Right ventricle myocardium superior (tissue), 1 donor: ENCODE measurements around the gene CAMTA1. TPM values are rescaled to one million over a fixed set of nuclear protein-coding genes. Genes with fewer than 3 reads are reported as not detected.

Experiments
- ATAC-seq: fragments of 200-7000 bp; cut with Tn5 transposase; one replicate; pipeline ENCODE4 v1.9.1; 2020; ENCODE audit warnings: mild to moderate bottlenecking; ENCODE audit not compliant: poor library complexity
- DNase-seq: peaks from one replicate; pipeline ENCODE4 v3.0.0-alpha.2; 2020
- intact Hi-C: fragments of 100-400 bp; cut with DNase I; formaldehyde crosslinking; loops from one replicate; pipeline ENCODE4 v1.11.2; 2022
- total RNA-seq: library from RNA; stranded (reverse); fragmentation: NEBNext Ultra II Directional; extraction: Animal tissue kit (Norgen Biotek cat#: 25700); gene quantifications from one replicate; pipeline ENCODE4 v1.2.1, GENCODE V29; 2021
- donor health status: DM: no; HTN: yes; CAD: no; lungs with severe emphysema.

Gene CAMTA1
- total RNA-seq, 1 donor from 2014 or later = 153 TPM

DNA sequence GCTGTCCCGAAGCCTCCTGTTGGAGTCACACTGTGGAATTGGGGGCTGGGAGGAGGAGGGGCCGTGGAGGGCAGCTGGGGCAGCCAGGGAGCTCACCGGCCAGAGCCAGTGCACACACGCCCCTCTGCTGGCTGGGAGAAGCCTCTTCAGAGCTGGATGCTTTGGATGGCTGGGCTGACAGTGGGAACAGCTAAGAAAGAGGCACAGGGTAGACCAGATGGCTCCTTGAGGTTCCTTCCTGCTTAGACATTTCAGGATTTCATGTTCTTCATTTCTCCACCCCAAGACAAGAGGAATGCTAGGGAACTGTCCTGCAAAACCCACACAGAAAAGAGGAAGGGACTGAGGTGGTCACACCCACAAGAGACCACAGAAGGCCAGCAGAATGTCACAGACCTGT is 731.1 kb downstream of the CAMTA1 start:
- peak; percentile 52 for ATAC-seq
- intact Hi-C loops = no loop called here
- DNase-seq = no peak

DNA sequence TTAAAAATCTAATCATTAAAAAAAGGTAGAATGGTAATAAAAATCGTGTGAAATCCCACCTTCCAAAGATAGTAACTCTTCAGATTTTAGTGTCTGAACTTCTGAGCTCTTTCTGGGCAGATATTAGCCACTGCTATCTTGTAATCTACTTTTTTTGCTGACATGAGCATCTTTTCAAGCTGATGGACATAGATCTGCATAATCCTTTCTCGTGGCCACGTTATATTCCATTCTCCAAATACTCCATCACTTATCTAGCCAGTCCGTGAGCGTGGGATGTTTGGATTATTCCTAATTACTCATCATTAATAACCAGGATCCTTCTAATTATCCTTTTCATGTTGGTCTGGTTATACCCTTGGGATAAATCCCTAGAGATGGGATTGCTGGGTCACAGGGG is 731.7 kb downstream of the CAMTA1 start:
- intact Hi-C loops = no loop called here
- DNase-seq (no peak), ATAC-seq (no peak)

DNA sequence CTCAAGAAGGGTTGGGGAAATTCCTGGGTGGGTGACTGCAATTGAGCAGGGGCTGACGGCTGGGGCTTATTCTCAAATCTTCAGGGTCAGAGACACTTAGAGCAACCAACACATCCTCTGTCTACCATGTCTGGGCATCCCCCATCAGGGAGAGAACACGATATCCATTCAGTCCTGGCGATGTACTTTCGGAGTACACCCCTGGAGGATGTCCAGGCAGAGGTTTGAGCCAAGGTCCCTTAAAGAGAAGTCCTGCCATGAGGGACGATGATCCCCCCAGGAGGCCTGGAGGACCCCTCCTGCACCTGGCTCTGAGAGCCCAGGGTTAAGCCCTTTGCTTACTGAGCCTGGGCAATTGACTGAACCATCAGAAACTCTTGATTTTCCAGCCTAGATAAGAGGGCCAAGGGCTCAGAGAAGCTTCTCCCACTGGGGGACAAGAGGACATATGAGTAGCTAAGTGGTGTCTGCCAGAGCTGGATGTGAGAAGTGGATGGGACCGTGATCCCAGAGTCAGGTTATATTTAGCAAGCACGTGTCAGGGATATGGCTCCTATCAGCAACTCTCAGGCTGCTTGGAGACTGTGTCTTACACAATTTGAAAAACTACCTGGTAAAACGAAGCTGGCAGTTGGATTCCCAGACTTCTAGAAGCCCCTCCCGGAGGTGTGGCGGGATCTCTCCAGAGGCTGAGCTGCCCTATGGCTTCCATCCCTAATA is 732.5 kb downstream of the CAMTA1 start:
- no peak for DNase-seq
- intact Hi-C loops = no loop called here
- ATAC-seq = peak; percentile 91

DNA sequence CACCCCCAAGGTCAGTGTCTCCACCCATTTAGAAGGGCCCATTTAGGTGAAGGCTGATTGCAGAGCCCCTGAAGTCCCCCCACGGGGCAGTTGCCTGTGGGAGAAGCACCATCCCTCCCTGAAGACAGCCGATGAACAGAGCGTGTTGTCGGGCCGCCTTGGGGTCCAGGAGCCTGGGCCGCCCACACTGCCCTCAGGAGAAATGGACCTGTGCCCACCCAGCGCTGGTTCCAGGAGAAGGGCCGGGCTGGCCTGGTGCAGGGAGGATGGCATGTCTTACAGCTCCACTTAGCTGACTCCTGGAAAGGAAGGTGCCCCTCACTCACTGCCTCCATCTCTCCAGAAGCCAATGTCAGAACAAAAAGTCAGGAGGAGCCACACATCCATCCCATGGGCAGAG is 733.2 kb downstream of the CAMTA1 start:
- DNase-seq (no peak), ATAC-seq (no peak)
- intact Hi-C loops = no loop called here

DNA sequence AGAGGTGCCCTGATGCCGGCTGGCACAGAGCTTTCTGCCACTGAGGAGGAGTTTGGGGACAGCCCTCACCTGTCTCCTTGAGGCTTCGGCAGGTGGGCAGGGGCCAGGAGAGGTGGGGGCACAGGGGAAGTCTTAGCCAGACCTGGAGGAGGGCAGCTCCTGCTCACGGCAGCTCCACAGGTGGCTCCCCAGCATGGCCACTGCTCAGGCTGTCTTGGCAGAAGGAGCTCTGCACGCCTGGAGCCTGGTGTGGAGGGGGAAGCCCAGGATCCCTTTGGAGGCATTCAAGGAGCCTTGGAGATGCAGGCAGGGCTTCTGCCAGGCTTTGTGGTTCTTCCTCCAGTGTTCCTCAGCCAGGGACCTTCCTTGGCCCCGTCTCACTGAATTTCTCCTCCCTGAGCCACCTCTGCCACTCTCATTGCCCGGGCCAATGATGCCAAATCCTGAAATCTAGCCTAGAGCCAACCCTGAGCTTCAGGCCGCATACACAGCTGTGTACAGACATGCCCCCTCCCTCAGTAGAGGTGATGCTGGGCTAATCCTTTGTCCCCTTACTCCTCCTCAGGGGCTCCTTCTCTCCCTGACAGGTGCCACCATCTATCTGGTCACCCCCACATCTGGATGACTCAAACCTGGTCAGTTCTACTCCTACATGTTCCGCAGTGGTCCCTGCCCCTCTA is 734.1 kb downstream of the CAMTA1 start:
- intact Hi-C loops = no loop called here
- DNase-seq (no peak), ATAC-seq (no peak)

DNA sequence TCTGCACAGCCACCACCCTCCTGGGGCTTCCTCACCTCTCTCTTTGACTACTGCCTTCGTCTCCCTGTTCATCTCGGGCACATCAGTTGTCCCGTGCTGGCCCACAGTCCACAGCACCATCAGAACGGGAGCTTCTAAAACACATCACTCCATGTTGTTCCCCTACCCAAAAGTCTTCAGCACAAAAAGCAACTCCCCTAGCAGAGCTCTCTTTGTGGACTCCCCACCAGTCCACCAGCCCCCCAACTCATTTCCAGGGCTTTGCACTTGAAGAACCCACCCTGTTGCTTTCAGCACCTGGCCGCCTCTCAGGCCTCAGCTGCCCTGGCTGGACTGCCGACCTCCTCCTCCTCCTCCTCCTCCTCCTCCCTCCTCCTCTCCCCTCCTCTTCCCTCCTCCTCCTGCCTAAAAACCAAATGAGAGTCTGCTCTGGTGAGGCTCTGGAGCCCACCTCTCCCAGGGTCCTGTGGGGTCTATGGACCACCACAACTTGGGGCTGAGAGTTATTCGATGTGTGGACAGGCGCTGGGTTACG is 734.7 kb downstream of the CAMTA1 start:
- ATAC-seq = no peak
- intact Hi-C loops = no loop called here
- no peak for DNase-seq

DNA sequence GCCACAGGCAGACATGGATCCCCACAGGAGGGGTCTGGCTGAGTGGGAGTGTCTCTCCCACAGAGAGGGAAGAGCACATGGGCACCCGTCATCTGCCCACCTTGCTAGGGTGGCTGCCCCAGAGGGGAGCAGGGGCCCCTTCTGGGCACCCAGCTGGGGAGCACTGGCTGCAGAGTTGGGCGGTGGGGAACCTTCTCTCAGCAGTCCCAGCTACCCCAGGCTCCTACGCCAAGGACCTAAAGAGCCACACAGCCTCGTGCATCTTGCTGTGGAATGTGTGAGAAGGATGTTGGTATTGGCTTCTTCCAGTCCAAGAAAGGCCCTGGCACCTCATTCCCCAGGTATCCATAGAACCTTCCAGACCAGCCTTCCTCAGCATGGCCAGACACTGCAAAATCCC is 735.2 kb downstream of the CAMTA1 start:
- intact Hi-C loops = no loop called here
- ATAC-seq = no peak
- DNase-seq = no peak

DNA sequence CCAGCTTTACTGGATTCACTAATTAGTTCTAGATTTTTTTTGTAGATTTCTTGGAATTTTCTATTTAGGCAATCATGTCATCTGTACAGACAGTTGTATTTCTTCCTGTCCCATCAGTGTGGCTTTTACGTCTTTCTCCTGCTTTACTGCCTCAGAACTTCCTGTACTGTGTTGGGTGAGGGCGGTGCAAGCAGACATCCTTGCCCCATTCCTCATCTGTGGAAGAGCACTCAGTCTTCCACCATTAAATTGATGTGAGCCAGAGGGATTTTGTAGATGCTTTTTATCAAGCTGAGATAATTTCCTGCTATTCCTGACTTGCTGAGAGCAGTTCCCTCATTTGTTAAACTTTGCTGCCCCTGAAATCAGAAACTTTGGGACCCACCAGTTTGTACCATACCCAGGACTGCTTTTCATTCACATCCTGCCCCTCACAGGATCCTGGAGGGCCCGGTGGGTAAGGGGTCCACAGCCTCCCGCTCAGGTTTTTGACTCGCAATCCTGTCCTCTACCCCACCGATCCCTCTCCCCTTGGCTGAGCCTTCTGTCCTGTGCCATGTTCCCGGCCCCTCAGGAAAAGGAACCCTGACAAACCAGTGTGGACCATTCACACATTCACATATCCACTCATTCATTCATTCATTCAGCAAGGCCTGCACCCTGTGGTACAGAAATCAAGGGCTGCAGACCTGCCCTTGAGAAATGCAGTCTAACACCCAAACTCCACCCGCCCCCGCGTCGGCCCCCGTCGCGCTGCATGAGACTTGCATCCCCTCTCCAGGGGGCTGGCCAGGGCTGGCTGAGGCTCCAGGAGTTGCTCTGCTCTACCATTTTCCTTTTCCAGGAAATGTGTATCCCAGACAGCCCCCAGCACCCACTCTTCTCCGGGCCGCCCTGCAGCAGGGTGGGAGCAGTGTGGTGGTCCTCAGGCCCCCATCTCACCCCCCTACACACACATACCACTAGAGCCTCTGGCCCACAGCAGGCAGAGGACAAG is 739.4 kb downstream of the CAMTA1 start:
- DNase-seq = no peak
- ATAC-seq = no peak
- intact Hi-C loops = no loop called here

DNA sequence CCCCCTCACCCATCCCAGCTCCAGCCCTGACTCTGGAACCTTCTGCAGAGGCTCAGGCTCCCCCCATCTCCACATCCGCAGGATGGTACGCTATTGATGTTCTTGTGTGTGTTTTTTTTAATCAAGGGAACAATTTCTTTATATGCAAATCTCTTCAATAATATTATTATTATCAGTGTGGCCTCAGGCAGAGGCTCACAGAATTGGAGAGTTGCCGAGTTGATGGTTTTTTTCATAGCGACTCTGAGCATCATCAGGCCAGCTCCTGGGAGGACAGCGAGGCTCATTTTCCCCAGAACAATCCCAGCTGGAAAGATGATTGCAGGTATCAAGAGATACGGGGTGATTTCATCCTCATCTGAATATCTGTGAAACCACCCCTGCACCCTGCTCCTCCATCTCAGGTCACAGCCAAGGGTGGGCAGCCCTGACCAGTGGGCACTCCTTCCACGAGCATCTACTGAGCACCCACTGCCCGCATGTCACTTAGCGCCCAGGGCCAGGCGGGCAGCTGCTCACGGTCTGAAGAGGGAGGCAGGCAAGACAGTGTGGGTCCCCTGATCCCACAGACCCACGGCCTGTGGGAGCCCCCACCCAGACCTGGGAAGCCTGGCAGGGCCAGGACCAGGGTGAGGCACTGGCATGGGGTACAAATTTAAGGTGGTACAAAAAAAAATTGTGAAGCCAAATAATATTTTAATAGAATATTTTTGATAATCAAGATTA is 740.2 kb downstream of the CAMTA1 start:
- DNase-seq (no peak), ATAC-seq (no peak)
- intact Hi-C loops = no loop called here

DNA sequence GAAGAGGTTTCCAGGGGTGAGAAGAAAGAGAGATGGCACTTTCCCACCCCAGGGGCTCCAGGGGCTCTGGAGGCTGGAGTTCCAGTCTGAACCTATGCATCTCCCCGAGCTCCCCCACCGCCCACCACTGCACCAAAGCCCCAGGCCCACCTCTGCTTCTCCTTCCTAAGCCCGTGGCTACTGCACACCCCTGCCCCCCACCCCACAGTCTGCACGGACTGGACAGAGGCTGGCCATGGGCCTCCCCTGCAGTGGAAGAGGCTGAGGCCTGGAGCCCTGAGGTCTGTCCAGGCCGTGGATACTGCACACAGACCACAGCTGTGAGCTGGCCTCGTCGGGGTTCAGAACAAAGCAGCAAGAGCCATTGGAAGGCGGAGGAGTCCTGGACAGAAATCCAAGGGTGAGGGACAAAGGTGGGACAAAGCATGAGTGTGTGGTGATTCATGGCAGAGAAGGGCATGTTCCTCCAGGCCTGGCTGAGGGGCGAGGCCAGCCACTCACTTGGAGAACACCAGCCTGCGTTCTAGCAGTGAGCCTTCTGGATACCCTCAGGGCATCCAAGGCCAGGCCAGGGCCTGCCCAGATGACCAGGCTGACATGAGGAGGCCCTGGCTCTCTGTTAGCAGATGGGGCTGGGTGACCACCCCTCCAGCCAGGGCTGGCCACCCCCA is 741.1 kb downstream of the CAMTA1 start:
- DNase-seq (no peak), ATAC-seq (no peak)
- intact Hi-C loops = no loop called here

DNA sequence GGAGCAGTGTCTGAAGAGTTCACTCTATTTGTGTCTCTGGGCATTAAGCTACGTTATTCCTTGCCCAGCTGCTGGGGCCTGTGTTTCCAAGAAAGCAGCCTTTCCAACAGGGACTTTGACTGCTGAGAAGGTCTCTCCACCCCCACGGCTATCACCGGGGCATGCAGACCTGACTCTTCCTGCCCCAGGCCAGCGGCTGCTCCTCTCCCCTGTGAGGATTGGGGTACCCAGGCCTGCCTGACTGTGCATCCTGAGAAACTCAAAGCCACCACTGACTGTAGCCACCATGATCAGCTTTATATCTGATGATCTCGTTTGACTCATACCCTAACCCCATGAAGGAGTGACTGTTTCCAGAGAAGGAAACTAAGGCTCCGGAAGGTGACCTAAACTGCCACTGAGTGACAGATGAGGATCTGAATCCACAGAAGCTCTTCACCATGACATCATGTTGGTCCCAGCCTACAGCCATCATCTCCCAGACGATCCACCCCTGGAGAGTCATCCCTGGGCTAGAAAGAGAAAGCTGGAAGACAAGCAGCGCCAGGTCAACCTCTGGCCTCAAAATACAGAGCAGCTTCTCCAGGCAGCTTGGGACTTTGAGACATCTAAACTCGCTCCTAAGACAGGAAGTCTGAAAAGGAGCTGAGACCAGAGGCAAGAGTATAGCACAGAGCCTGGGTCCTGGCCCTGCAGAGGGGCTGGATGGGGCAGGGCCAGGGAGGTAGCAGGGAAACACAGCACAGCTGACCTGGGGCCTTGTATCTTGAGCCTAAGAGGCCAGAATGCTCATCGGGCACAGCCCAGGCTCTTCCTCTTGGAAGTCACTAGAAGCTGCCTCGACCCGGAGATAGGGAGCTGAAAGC is 741.8 kb downstream of the CAMTA1 start:
- intact Hi-C loops = no loop called here
- DNase-seq (no peak), ATAC-seq (no peak)

DNA sequence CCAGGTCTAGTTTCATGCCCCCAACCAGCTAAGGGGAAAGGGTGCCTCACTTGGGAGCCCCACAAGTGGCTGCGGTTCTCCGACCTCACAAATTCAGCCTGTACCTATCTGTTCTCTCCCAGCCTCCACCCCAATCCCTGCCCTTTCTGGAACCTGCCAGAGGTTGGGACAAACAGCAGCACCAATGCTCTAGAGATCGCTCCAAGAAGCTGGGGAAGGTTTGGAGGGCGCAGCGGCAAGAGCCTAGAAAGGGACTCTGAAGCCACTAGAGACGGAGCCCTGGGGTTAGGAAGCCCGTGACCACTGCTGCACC is 742.4 kb downstream of the CAMTA1 start:
- DNase-seq (no peak), ATAC-seq (no peak)
- intact Hi-C loops = no loop called here

DNA sequence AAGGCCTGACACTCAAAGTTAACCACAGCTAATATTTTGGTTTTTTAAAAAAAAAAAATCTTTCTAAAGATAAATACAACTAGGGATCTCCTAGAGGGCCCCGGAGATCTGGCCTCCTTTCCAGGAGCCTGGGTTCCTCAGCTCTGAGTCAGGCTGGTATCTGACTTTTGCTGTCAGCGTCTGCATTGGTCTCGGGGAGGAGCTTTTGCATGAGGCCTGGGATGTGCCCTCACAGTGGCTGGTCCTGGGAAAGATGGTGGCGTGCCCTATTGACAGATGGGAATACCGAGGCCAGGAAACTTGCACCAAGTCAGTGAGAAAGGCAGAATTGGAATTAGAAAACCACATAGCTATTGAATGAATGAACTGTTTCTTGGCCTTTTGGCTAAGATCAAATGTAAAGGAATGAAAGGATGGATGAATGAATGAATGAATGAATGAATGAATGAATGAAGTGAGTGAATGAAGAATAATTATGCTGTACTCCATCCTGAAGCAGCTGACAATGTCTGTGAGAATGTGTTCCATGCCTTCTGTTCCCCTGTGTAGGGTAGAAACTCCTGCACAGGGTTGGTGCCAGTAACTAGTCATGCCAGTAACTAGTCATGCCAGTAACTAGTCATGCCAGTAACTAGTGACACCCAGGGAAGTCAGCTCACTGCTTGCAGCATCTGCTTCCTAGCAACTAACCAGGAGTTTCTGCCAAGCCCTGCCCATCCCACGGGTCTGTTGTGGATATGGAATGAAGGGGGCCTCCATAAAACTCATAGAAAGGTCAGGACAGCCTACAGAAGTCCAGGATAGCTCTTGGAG is 743.3 kb downstream of the CAMTA1 start:
- no peak for ATAC-seq
- intact Hi-C loops = no loop called here
- DNase-seq = no peak

DNA sequence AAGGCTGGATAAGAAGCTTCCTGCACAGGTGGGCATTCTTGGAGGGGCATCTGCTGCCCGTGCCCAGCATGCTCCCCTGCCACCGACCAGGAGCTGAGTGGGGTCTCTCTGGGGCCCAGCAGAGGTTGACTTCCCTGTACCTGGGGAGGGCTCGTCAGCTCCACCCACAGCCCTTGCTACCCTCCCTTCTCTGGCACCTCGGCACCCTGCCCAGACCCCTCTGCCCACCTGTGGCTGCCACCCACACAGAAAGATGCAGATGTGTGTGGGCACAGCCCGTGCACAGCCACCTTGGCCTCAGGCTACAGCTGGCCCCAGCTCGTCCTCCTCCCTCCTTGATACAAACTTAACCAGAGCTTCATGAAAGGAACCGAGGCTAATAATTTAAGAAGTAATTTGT is 744.7 kb downstream of the CAMTA1 start:
- no peak for ATAC-seq
- intact Hi-C loops = no loop called here
- DNase-seq = no peak

DNA sequence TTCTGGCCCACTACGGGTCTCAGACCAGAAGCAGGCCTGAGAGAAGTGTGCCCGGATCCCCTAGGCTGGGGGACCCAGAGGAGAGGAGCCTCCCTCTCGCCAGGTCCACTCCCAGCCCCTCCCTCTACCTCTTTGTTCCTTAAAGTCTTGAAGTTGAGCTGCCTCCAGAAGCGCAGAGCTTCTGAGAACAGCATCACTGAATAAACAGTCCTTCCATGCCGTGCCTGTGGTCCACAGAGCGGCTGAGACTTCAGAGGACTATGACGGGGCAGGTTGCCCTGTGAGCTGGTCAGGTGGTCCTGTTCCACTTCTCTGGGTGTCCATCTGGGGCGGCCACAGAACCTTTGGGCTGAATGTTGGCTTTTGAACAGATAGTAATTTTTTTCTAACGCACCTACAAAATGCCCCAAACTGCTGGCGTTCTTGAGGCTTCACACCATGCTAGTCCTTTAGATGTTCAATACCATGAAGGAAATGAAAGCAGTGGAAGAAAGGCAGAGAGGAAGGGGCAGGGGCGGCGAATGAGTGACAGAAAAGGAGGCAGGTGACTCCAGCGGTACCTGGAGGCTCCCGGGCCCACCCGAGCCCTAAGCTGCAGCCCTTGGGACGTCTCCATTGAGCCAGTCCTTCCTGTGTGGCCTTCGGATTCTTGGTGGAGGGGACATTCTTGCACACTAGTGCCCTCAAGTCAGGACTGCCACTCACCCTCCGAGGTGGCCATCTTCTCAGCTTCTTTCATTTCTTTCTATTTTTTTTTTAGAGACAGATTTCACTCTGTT is 746.5 kb downstream of the CAMTA1 start:
- ATAC-seq = no peak
- no peak for DNase-seq
- intact Hi-C loops = no loop called here

DNA sequence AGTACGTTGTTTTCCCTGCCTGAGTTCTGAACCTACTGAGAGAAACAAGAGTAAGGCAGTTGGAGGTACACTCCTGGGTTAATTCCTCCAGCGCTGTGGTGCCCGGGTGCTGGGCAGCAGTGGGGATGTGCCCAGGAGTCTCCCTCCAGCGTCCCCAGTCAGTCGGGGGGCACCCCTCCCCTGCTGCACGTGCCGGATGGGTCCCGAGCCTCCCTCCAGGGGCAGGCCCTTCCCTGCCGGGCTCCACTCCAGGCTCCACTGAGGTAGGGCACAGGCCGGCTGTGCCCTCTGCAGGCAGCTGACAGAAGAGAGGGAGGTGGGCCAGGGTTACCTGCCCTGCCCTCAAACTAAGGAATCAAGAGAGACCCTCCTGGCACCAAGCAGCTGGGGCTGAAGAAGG is 747.8 kb downstream of the CAMTA1 start:
- ATAC-seq = no peak
- intact Hi-C loops = no loop called here
- DNase-seq = no peak
